ENCODE results near the gene GOLM1. TPM values are rescaled to one million over a fixed set of nuclear protein-coding genes. Genes with fewer than 3 reads are reported as not detected.

The GOLM1 gene
- total and polyA plus RNA-seq, 2 of the 8 experiments (the other 6 are each of a cell fraction or from before 2014, with no cell fraction given): 45.9 to 88.9 TPM

DNA sequence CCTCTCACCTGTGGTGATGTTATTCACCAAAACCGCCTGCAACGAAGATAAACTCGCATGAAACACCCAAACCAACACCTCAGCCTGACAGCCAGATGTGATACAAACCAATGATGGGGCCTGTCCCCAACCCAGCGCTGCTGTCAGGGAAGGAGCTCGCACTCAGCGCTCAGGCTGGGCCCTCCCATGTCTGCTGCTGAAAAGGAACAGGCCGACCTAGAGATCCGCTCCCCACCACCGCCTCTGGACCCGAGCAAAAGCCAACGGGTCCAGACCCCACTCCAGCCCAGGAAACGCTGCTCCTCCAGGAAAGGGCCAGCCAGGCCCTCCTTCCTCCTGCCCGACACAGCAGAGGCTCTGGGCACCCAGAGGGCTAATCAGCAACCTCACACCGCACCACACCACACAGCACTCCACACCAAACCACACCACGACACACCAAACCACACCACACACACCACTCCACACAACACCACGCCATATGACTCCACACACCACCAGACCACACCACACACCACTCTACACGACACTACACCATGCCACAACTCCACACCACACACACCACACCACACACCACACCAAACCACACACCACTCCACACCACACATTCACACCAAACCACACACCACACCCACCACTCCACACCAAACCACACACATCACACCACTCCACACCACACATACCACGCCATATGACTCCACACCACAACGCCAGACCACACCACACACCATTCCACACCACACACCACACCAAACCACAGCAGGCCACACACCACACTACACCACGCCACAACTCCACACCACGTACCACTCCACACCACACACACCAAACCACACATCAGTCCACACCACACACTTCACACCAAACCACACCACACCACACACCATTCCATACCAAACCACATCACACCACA is 46.5 kb downstream of the GOLM1 start:
- no peaks in the 10 kb centered on the region for H3K9me3 ChIP-seq (ENCODE audit: insufficient read depth in 2 of 2, low read depth in 1 of 2, low read length in 1 of 2)
- peak overlapping the region; percentile 5; the same call in 1 of the 2 replicates for H2BK12ac ChIP-seq (ENCODE audit: low read depth, low read length)
- H3K79me1 ChIP-seq (ENCODE audit: low read depth, low read length): peaks cover 11% of the 10 kb centered on the region
- H3K18ac ChIP-seq (ENCODE audit: extremely low read depth, low read length): no peak overlapping the region
- no peak overlapping the region for H2BK120ac ChIP-seq (replicated peaks; ENCODE audit: low read depth, low read length)
- H2BK15ac ChIP-seq (ENCODE audit: low read length): 0 out of 2 replicates have a peak overlapping the region, but pooled peaks have one; percentile 24
- no peak overlapping the region for H2BK20ac ChIP-seq (ENCODE audit: low read length)
- 0 out of 7 replicates have a peak overlapping the region, but pooled peaks of 1 of the 4 experiments have one; percentile 13 for H3K9ac ChIP-seq (replicated peaks in 1 of 4; ENCODE audit: extremely low read depth in 1 of 4, low read depth in 3 of 4, low read length in 3 of 4)
- H4K8ac ChIP-seq (ENCODE audit: extremely low read depth, insufficient read depth, low read length): peak overlapping the region; percentile 35; the same call in 1 of the 2 replicates
- H3K23ac ChIP-seq (ENCODE audit: insufficient read length): peak overlapping the region; percentile 12
- H3K36me3 ChIP-seq (ENCODE audit: control insufficient read depth in 2 of 4, insufficient read depth in 4 of 4, low read length in 3 of 4): no peaks in the 10 kb centered on the region
- no peak overlapping the region for H2AFZ ChIP-seq (ENCODE audit: low read length)
- peak overlapping the region; percentile 100 for H3K56ac ChIP-seq (replicated peaks; ENCODE audit: insufficient read length, low read depth, low read length)
- WGBS, 2 experiments (ENCODE audit: extremely low coverage in 1 of 2, insufficient coverage in 1 of 2, insufficient read length in 1 of 2, insufficient replicate concordance in 2 of 2, low coverage in 1 of 2, low lambda C conversion rate in 2 of 2, missing lambda C conversion rate in 1 of 2): 89 to 100% methylated on average over 2 to 21 of the region's 21 CpGs
- H2AK5ac ChIP-seq (ENCODE audit: low read depth, low read length): peak overlapping the region; percentile 60; the same call in 1 of the 2 replicates
- no peak overlapping the region for H3K4me2 ChIP-seq (ENCODE audit: insufficient read depth in 1 of 2, low read depth in 2 of 2, low read length in 2 of 2)
- no peak for DNase-seq (ENCODE audit: low read depth in 1 of 2, low spot score in 2 of 2)
- H2BK5ac ChIP-seq (ENCODE audit: low read depth, low read length): peak overlapping the region; percentile 49
- H3K27me3 ChIP-seq (replicated peaks in 1 of 4; ENCODE audit: control insufficient read depth in 3 of 4, extremely low read depth in 1 of 4, insufficient read depth in 3 of 4, low read length in 3 of 4): no peaks in the 10 kb centered on the region; a peak in 1 of 7 replicates
- H3K14ac ChIP-seq (ENCODE audit: insufficient read length): no peak overlapping the region
- H4K20me1 ChIP-seq (replicated peaks in 1 of 2; ENCODE audit: control insufficient read depth in 1 of 2, insufficient read depth in 2 of 2, low read length in 2 of 2): peaks cover 0 to 12% of the 10 kb centered on the region in 2 experiments
- CTCF ChIA-PET (ENCODE audit: partially characterized antibody): interaction anchor here (1.4 kb wide), 1 partner anchor 20 kb away, joined by 3 read pairs; no protein-coding TSS in a partner anchor
- H3K4me1 ChIP-seq (replicated peaks in 1 of 4; ENCODE audit: control insufficient read depth in 3 of 4, insufficient read depth in 4 of 4, low read length in 3 of 4): no peaks in the 10 kb centered on the region; a peak in 1 of 7 replicates
- H3K4me3 ChIP-seq (ENCODE audit: extremely low read depth in 1 of 4, insufficient read depth in 2 of 4, low read depth in 3 of 4, low read length in 4 of 4): no peak overlapping the region
- no peak overlapping the region for H3K27ac ChIP-seq (ENCODE audit: low read depth, low read length)
- POLR2A ChIA-PET (ENCODE audit: partially characterized antibody): no interaction called here
- peaks cover 10% of the 10 kb centered on the region for H3K23me2 ChIP-seq (ENCODE audit: low read depth, low read length)
- no peak for FAIRE-seq
- peaks cover 0 to 2% of the 10 kb centered on the region in 2 experiments; a peak in 1 of 4 replicates for H3K79me2 ChIP-seq (ENCODE audit: control insufficient read depth in 1 of 2, insufficient read depth in 2 of 2, low read length in 2 of 2)
- H4K5ac ChIP-seq (ENCODE audit: insufficient read length, low read depth, low read length): peak overlapping the region; percentile 5
- no peak overlapping the region for H3K4ac ChIP-seq (replicated peaks; ENCODE audit: insufficient read length, low read depth, low read length)
- peak overlapping the region; percentile 99 for H4K91ac ChIP-seq (replicated peaks; ENCODE audit: insufficient read length, low read length)
- TF ChIP-seq ZNF274 (IDR thresholded peaks at IDR 0.05; ENCODE audit: borderline replicate concordance, extremely low read depth, low read length): no peak
- TF ChIP-seq EZH2 (IDR thresholded peaks at IDR 0.05; ENCODE audit: low read depth, low read length, severe bottlenecking): no peak
- no peak for TF ChIP-seq BCL11A (IDR thresholded peaks at IDR 0.05; ENCODE audit: low read depth in 2 of 2, low read length in 2 of 2)
- TF ChIP-seq FOSL1 (IDR thresholded peaks at IDR 0.05; ENCODE audit: insufficient read depth, low read depth, low read length): no peak
- no peak for TF ChIP-seq CEBPB (IDR thresholded peaks at IDR 0.05; ENCODE audit: low read depth, low read length)
- no peak for TF ChIP-seq MAFK (IDR thresholded peaks at IDR 0.05; ENCODE audit: low read depth, low read length)
- no peak for TF ChIP-seq TEAD4 (IDR thresholded peaks at IDR 0.05; ENCODE audit: low read depth, low read length)
- no peak for TF ChIP-seq SIRT6 (IDR thresholded peaks at IDR 0.05; ENCODE audit: low read length)
- TF ChIP-seq GABPA (IDR thresholded peaks at IDR 0.05; ENCODE audit: borderline replicate concordance, insufficient read depth, low read length): no peak
- no peak for TF ChIP-seq RFX5 (IDR thresholded peaks at IDR 0.05; ENCODE audit: borderline replicate concordance, low read depth, low read length)
- no peak for TF ChIP-seq RBBP5 (IDR thresholded peaks at IDR 0.05; ENCODE audit: borderline replicate concordance, low read depth, low read length)
- TF ChIP-seq SRF (IDR thresholded peaks at IDR 0.05; ENCODE audit: low read depth, low read length): no peak
